Gastroesophageal sphincter (tissue), 4 donors: ENCODE results near the gene ITPK1. TPM values are rescaled to one million over a fixed set of nuclear protein-coding genes. Genes with fewer than 3 reads are reported as not detected.

Experiments
- ATAC-seq: fragments of 150-250 bp; one replicate; pipeline ENCODE4 v1.9.1; 2016; ENCODE audit warnings: mild to moderate bottlenecking, moderate library complexity
- H3K27ac ChIP-seq, 4 donors: fragments of 200-600 bp; sonication (generic) in 3 of 4; 1 replicate in 3 of 4; 2 replicates in 1 of 4; pipeline ENCODE4 v1.5.1; 2016 to 2019
- H3K27me3 ChIP-seq: fragments of 200-600 bp; sonication (generic); one replicate; pipeline ENCODE4 v1.5.1; 2019
- H3K36me3 ChIP-seq, 2 donors: fragments of 200-600 bp; sonication (generic); one replicate each; pipeline ENCODE4 v1.5.1; 2019; ENCODE audit warnings: control low read depth in 1 of 2
- H3K4me1 ChIP-seq, 3 donors: fragments of 200-600 bp; sonication (generic); 1 replicate in 2 of 3; 2 replicates in 1 of 3; pipeline ENCODE4 v1.5.1; 2016 to 2019; ENCODE audit warnings: control low read depth in 2 of 3
- H3K4me3 ChIP-seq, 2 donors: fragments of 200-600 bp; sonication (generic); one replicate each; pipeline ENCODE4 v1.5.1; 2019; ENCODE audit warnings: mild to moderate bottlenecking in 1 of 2, moderate library complexity in 1 of 2
- H3K9me3 ChIP-seq, 3 donors: fragments of 200-600 bp; sonication (generic); one replicate each; pipeline ENCODE4 v1.5.1; 2017 to 2019; ENCODE audit warnings: control low read depth in 2 of 3
- CTCF ChIP-seq, 4 experiments: fragments of 200-600 bp in 2 of 4; fragments of 450-650 bp in 2 of 4; sonication (generic) in 1 of 4; IDR thresholded peaks; one replicate each; pipeline ENCODE4 v1.5.1; 2017 to 2019; ENCODE audit warnings: antibody characterized with exemption in 4 of 4, mild to moderate bottlenecking in 2 of 4, moderate library complexity in 2 of 4
- EP300 ChIP-seq: sonication (generic); formaldehyde crosslinking; IDR thresholded peaks from one replicate; pipeline ENCODE4 v1.6.1; 2017; ENCODE audit warnings: antibody characterized with exemption, mild to moderate bottlenecking
- POLR2A ChIP-seq, 2 donors: fragments of 450-650 bp; IDR thresholded peaks; one replicate each; pipeline ENCODE4 v1.6.1; 2017; ENCODE audit warnings: antibody characterized with exemption in 2 of 2, mild to moderate bottlenecking in 2 of 2, moderate library complexity in 1 of 2
- POLR2AphosphoS5 ChIP-seq: sonication (generic); formaldehyde crosslinking; IDR thresholded peaks from one replicate; pipeline ENCODE4 v1.6.1; 2017; ENCODE audit warnings: antibody characterized with exemption
- WGBS, 2 donors: methylation state at CpG; one replicate each; pipeline ENCODE4 v1.1.5; 2018; ENCODE audit warnings: low coverage in 1 of 2; 5-methylcytosine and 5-hydroxymethylcytosine counted together
- total RNA-seq, 4 donors: library from RNA; depleted of rRNA; stranded (reverse); fragments of >200 nt; gene quantifications; one replicate each; pipeline ENCODE4 v1.1.0, GENCODE V29; 2016

ITPK1 gene
- total RNA-seq, 4 donors from 2014 or later: 68.8 to 201 (median 134) TPM

- TF ChIP-seq CTCF (IDR thresholded peaks at IDR 0.05): no peak
- no peak for TF ChIP-seq POLR2AphosphoS5
- TF ChIP-seq EP300: no peak
- TF ChIP-seq POLR2A (IDR thresholded peaks at IDR 0.05): no peak
- Histone ChIP-seq H3K4me3 (no peak overlapping the region), H3K27me3 (no peaks in the 10 kb centered on the region), H3K9me3 (no peaks in the 10 kb centered on the region), H3K4me1 (peaks cover 0 to 18% (median 0%) of the 10 kb centered on the region in 3 donors), H3K36me3 (peaks cover 0 to 99% of the 10 kb centered on the region in 2 donors), H3K27ac (no peak overlapping the region)
- ATAC-seq: no peak
- 60% methylated on average over 1 of the region's 5 CpGs; no CpG with 5 or more reads in 1 of the 2 donors for WGBS, 2 donors
These were observed 173.6 kb downstream of the ITPK1 start for GRCh38 chr14:92942136-92942535.

GRCh38 chr14:92941531-92941930, 174.2 kb downstream of the ITPK1 start:
- Histone ChIP-seq H3K9me3 (no peaks in the 10 kb centered on the region), H3K36me3 (peaks cover 0 to 99% of the 10 kb centered on the region in 2 donors), H3K27ac (no peak overlapping the region), H3K4me3 (no peak overlapping the region), H3K27me3 (no peaks in the 10 kb centered on the region), H3K4me1 (peaks cover 0 to 12% (median 0%) of the 10 kb centered on the region in 3 donors)
- 100% methylated on average over 1 of the region's 30 CpGs; no CpG with 5 or more reads in 1 of the 2 donors for WGBS, 2 donors
- TF ChIP-seq CTCF (IDR thresholded peaks at IDR 0.05) (no peak), POLR2AphosphoS5 (no peak), POLR2A (IDR thresholded peaks at IDR 0.05) (no peak), EP300 (no peak)
- ATAC-seq: no peak

- H3K27ac ChIP-seq: no peak overlapping the region
- H3K4me3 ChIP-seq: no peak overlapping the region
- 87% methylated on average over 4 of the region's 11 CpGs; no CpG with 5 or more reads in 1 of the 2 donors for WGBS, 2 donors
- H3K27me3 ChIP-seq: no peaks in the 10 kb centered on the region
- TF ChIP-seq EP300 (no peak), POLR2A (IDR thresholded peaks at IDR 0.05) (no peak), CTCF (IDR thresholded peaks at IDR 0.05) (no peak), POLR2AphosphoS5 (no peak)
- H3K4me1 ChIP-seq: peaks cover 0 to 2% (median 0%) of the 10 kb centered on the region in 3 donors
- H3K36me3 ChIP-seq: peaks cover 0 to 99% of the 10 kb centered on the region in 2 donors
- no peak for ATAC-seq
- no peaks in the 10 kb centered on the region for H3K9me3 ChIP-seq
These were observed 175.2 kb downstream of the ITPK1 start for GRCh38 chr14:92940543-92940942.

GRCh38 chr14:92939699-92940098, 176.0 kb downstream of the ITPK1 start:
- H3K4me1 ChIP-seq: no peaks in the 10 kb centered on the region
- TF ChIP-seq EP300 (no peak), POLR2AphosphoS5 (no peak), POLR2A (IDR thresholded peaks at IDR 0.05) (no peak), CTCF (IDR thresholded peaks at IDR 0.05) (no peak)
- 77 to 90% methylated on average over 8 to 9 of the region's 12 CpGs for WGBS, 2 donors
- H3K27me3 ChIP-seq: no peaks in the 10 kb centered on the region
- peaks cover 0 to 95% of the 10 kb centered on the region in 2 donors for H3K36me3 ChIP-seq
- no peak for ATAC-seq
- H3K27ac ChIP-seq: no peak overlapping the region
- no peaks in the 10 kb centered on the region for H3K9me3 ChIP-seq
- H3K4me3 ChIP-seq: no peak overlapping the region

GRCh38 chr14:92938890-92939671, 176.6 kb downstream of the ITPK1 start:
- TF ChIP-seq POLR2A (IDR thresholded peaks at IDR 0.05) (no peak), EP300 (no peak), CTCF (IDR thresholded peaks at IDR 0.05) (no peak)
- 80% methylated on average over 3 of the region's 27 CpGs; no CpG with 5 or more reads in 1 of the 2 donors for WGBS, 2 donors
- Histone ChIP-seq H3K27ac (no peak overlapping the region), H3K4me1 (no peaks in the 10 kb centered on the region), H3K27me3 (no peaks in the 10 kb centered on the region), H3K9me3 (no peaks in the 10 kb centered on the region), H3K4me3 (no peak overlapping the region), H3K36me3 (peaks cover 0 to 89% of the 10 kb centered on the region in 2 donors)
- no peak for ATAC-seq
